NCI-H1930 (cell line): ENCODE data around the gene STARD7.
A peak's percentile ranks its signal among the peaks of the same experiment; 100 is the strongest.
"Not testable (repeated sequence)": the region's sequence is repeated elsewhere in the genome, so short reads cannot be mapped to it uniquely, and the experiment has no call there.

Experiments
- DNase-seq, 2 experiments: peaks; one replicate each; lab custom pipeline; 2025; lab: John Stamatoyannopoulos, UW

The STARD7 gene

GRCh38 chr2:96148410-96149217 is 60.0 kb downstream of the STARD7 start:
- DNase-seq: no peak

GRCh38 chr2:96147593-96148201 is 60.9 kb downstream of the STARD7 start:
- no peak for DNase-seq

- no peak for DNase-seq
Measured at GRCh38 chr2:96146881-96147592, 61.6 kb downstream of the STARD7 start.

- DNase-seq: no peak
Measured at GRCh38 chr2:96146153-96146880, 62.3 kb downstream of the STARD7 start.

GRCh38 chr2:96145848-96146152 is 62.8 kb downstream of the STARD7 start:
- no peak for DNase-seq

GRCh38 chr2:96145036-96145847 is 63.4 kb downstream of the STARD7 start, which contains the start of gene DUSP2:
TSS of gene DUSP2 (minus strand) at chr2:96145440. CDS start at chr2:96145354, 86 bp downstream.
- peak in 1 of 2 experiments; percentile 26 for DNase-seq

GRCh38 chr2:96144481-96145035 is 64.1 kb downstream of the STARD7 start:
- DNase-seq: no peak

- DNase-seq: no peak
Measured at GRCh38 chr2:96143848-96144480, 64.7 kb downstream of the STARD7 start.

GRCh38 chr2:96143231-96143847 is 65.3 kb downstream of the STARD7 start:
- no peak for DNase-seq

- DNase-seq: no peak
Measured at GRCh38 chr2:96142217-96143113, 66.2 kb downstream of the STARD7 start.

GRCh38 chr2:96141624-96141967 is 67.0 kb downstream of the STARD7 start:
- not testable (repeated sequence) for DNase-seq

- DNase-seq: no peak
Measured at GRCh38 chr2:96140941-96141623, 67.5 kb downstream of the STARD7 start.

- no peak for DNase-seq
Measured at GRCh38 chr2:96139181-96139758, 69.4 kb downstream of the STARD7 start.

GRCh38 chr2:96138179-96139145 is 70.2 kb downstream of the STARD7 start, which contains the start of gene ASTL:
TSS of gene ASTL (minus strand) at chr2:96138502. CDS start at chr2:96138436, 66 bp downstream.
- DNase-seq: peak in 1 of 2 experiments; percentile 10

- no peak for DNase-seq
Measured at GRCh38 chr2:96137321-96138178, 71.1 kb downstream of the STARD7 start.
